ENCODE data around the gene PDE6C.

PDE6C gene

DNA sequence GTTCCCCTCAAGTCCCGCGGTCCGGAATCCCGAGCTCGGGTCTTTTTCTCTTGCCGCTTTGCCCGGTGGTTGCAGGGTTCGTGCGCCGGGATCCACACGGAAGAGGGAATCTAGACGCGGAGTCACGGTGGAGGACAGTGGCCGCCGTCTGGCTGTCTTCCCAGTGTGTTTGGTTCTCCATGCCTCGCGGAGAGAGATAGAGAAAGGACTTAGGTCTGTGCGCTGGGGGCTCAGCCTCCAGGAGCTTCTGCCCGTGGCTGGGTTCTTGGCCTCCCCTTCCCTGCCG is 44.3 kb upstream of the PDE6C start:
- no peak for TF ChIP-seq TAF1 (IDR thresholded peaks at IDR 0.05; ENCODE audit: borderline replicate concordance, insufficient read depth, low read length)
- no peak for TF ChIP-seq FOXP2 (optimal IDR thresholded peaks at IDR 0.05; ENCODE audit: borderline replicate concordance, extremely low read depth, extremely low read length, insufficient read depth)
- TF ChIP-seq, protein P1, sequence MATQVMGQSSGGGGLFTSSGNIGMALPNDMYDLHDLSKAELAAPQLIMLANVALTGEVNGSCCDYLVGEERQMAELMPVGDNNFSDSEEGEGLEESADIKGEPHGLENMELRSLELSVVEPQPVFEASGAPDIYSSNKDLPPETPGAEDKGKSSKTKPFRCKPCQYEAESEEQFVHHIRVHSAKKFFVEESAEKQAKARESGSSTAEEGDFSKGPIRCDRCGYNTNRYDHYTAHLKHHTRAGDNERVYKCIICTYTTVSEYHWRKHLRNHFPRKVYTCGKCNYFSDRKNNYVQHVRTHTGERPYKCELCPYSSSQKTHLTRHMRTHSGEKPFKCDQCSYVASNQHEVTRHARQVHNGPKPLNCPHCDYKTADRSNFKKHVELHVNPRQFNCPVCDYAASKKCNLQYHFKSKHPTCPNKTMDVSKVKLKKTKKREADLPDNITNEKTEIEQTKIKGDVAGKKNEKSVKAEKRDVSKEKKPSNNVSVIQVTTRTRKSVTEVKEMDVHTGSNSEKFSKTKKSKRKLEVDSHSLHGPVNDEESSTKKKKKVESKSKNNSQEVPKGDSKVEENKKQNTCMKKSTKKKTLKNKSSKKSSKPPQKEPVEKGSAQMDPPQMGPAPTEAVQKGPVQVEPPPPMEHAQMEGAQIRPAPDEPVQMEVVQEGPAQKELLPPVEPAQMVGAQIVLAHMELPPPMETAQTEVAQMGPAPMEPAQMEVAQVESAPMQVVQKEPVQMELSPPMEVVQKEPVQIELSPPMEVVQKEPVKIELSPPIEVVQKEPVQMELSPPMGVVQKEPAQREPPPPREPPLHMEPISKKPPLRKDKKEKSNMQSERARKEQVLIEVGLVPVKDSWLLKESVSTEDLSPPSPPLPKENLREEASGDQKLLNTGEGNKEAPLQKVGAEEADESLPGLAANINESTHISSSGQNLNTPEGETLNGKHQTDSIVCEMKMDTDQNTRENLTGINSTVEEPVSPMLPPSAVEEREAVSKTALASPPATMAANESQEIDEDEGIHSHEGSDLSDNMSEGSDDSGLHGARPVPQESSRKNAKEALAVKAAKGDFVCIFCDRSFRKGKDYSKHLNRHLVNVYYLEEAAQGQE (IDR thresholded peaks at IDR 0.05; ENCODE audit: insufficient read depth in 1 of 2, low read depth in 2 of 2, low read length in 2 of 2) = no peak
- no peak for TF ChIP-seq SIN3A (IDR thresholded peaks at IDR 0.05; ENCODE audit: borderline replicate concordance, insufficient read depth, low read length)
- TF ChIP-seq POLR2AphosphoS5 (IDR thresholded peaks at IDR 0.05; ENCODE audit: low read depth, low read length) = no peak

DNA sequence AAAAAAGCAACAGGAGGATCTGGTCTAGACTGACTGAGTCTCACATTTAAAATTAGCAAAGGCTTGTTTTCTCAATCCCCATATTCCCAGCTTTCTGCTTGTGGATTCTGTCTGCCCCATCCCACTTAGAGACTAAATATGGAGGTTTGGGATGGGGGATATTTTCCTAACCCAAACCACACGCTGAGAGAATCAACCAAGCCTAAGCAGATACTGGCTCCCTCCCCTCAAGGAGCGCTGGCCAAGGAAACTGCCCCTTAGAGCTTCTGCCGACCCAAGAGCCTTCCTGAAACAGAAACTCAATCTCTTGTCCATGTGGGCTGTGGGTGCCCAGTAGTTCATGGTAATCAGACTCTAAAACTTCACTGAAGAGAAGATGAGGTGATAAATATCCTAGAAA is 42.0 kb upstream of the PDE6C start:
- TF ChIP-seq, protein P1 (IDR thresholded peaks at IDR 0.05; ENCODE audit: insufficient read depth in 1 of 2, low read depth in 2 of 2, low read length in 2 of 2) = no peak
- no peak for TF ChIP-seq TAF1 (IDR thresholded peaks at IDR 0.05; ENCODE audit: borderline replicate concordance, insufficient read depth, low read length)
- no peak for TF ChIP-seq SIN3A (IDR thresholded peaks at IDR 0.05; ENCODE audit: borderline replicate concordance, insufficient read depth, low read length)
- no peak for TF ChIP-seq FOXP2 (optimal IDR thresholded peaks at IDR 0.05; ENCODE audit: borderline replicate concordance, extremely low read depth, extremely low read length, insufficient read depth)
- TF ChIP-seq POLR2AphosphoS5 (IDR thresholded peaks at IDR 0.05; ENCODE audit: low read depth, low read length) = no peak

DNA sequence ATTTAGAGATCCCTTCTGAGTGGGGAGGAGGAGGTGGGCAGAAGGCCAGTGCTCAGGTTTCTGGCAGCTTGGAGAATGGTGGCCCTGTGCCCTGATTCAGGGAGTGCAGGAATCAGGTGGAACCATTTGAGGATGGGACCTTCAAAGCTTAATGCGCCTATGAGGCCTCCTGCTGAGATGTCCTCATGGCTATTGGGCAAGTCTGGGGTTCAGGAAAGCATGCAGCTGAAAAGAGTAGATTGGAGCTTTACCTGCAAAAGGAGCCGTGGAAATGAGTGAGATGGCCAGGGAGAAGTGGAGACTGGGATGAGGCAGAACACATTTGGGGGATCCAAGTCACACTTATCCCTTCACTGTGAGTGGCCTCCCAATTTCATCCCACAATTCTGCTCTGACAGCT is 39.7 kb upstream of the PDE6C start:
- TF ChIP-seq FOXP2 (optimal IDR thresholded peaks at IDR 0.05; ENCODE audit: borderline replicate concordance, extremely low read depth, extremely low read length, insufficient read depth) = no peak
- no peak for TF ChIP-seq SIN3A (IDR thresholded peaks at IDR 0.05; ENCODE audit: borderline replicate concordance, insufficient read depth, low read length)
- TF ChIP-seq, protein P1 (IDR thresholded peaks at IDR 0.05; ENCODE audit: insufficient read depth in 1 of 2, low read depth in 2 of 2, low read length in 2 of 2) = no peak
- TF ChIP-seq POLR2AphosphoS5 (IDR thresholded peaks at IDR 0.05; ENCODE audit: low read depth, low read length) = no peak
- no peak for TF ChIP-seq TAF1 (IDR thresholded peaks at IDR 0.05; ENCODE audit: borderline replicate concordance, insufficient read depth, low read length)

DNA sequence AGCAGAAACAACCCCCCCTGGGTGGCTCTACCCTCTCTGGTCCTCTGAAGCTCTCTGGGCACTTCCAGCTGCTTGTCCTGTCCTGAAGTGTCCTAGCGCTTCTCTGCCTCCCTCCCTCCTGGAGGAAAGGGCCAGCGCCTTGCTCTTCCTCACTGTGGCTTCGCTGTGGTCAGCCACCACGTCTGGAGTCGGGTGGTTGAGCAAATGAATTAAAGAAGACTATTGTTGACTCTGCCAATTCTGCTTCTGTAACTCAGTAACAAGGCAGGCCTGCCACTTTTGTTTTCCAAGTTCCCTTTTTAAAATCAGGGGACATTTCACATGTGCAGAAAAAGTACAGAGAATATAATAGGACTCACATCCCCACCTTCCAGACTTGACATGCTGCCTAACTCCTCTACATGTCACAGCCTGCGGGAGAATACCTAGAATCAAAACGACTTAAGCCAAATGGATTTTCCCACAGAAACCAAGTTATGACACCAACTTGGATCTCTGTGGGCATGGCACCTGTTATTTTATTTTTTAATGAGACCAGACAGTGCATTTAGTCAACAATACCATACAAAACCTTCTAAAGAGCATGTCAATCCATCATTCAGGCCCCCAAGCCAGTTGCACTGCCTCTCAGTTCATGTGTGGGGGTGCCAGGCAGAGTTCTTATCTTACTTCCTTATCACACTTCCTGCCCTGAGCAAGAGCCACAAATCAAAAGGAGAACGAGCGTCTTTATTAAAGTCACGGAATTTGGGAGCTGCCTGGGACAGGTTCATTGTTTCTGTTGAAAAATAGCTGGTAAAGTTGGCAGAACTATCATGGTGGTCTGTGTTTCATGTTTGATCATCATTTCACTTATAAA is 39.1 kb upstream of the PDE6C start:
- TF ChIP-seq, protein P1 (IDR thresholded peaks at IDR 0.05; ENCODE audit: insufficient read depth in 1 of 2, low read depth in 2 of 2, low read length in 2 of 2) = no peak
- no peak for TF ChIP-seq FOXP2 (optimal IDR thresholded peaks at IDR 0.05; ENCODE audit: borderline replicate concordance, extremely low read depth, extremely low read length, insufficient read depth)

DNA sequence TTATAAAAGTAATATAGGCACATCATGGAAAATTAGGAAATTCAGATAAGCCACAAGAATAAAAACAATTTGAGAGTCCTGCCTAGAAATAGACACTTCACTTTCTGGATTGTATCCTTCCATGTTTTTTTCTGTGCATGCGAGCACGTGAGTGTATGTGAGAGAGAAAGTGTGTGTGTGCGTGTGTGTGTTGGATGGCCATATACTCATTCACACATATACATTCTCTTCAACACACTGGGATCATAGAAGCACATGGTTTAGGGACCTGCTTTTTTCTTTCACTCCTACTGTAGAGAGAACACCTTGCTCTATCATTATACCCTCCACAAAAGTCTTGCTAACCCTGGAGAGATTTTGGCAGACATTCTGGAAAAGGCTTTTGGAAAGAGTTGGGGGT is 38.4 kb upstream of the PDE6C start:
- TF ChIP-seq FOXP2 (optimal IDR thresholded peaks at IDR 0.05; ENCODE audit: borderline replicate concordance, extremely low read depth, extremely low read length, insufficient read depth) = no peak
- TF ChIP-seq, protein P1 (IDR thresholded peaks at IDR 0.05; ENCODE audit: insufficient read depth in 1 of 2, low read depth in 2 of 2, low read length in 2 of 2) = no peak
- no peak for TF ChIP-seq TAF1 (IDR thresholded peaks at IDR 0.05; ENCODE audit: borderline replicate concordance, insufficient read depth, low read length)
- TF ChIP-seq POLR2AphosphoS5 (IDR thresholded peaks at IDR 0.05; ENCODE audit: low read depth, low read length) = no peak
- no peak for TF ChIP-seq SIN3A (IDR thresholded peaks at IDR 0.05; ENCODE audit: borderline replicate concordance, insufficient read depth, low read length)
